Pulmonary artery endothelial cell (primary cell): Measurements from ENCODE around the gene CTDNEP1. TPM values are rescaled to one million over a fixed set of nuclear protein-coding genes. Genes with fewer than 3 reads are reported as not detected.

Experiments used
- total RNA-seq: library from RNA; depleted of rRNA; stranded (reverse); fragments of >200 nt; gene quantifications from 2 replicates; pipeline ENCODE4 v1.2.3, GENCODE V29; 2014

Gene CTDNEP1
- total RNA-seq, 1 donor from 2014 or later: 30.7 TPM

Other genes starting within 250 kb of the CTDNEP1 start
- 54.3 and 60.5 TPM in 2 replicates for gene RNASEK, start 239.1 kb downstream of the CTDNEP1 start, total RNA-seq
- 101 and 117 TPM in 2 replicates for gene BCL6B, start 228.7 kb downstream of the CTDNEP1 start, total RNA-seq
- gene SLC16A13, start 215.7 kb downstream of the CTDNEP1 start, total RNA-seq: 0.92 and 1.4 TPM in 2 replicates
- 0.26 and 0.78 TPM in 2 replicates for gene SLC16A11, start 207.6 kb downstream of the CTDNEP1 start, total RNA-seq
- 0.07 and 0.14 TPM in 2 replicates for gene CLEC10A, start 171.5 kb downstream of the CTDNEP1 start, total RNA-seq
- gene ASGR2, start 136.9 kb downstream of the CTDNEP1 start, total RNA-seq: not detected in 2 replicates
- 10.6 and 16.4 TPM in 2 replicates for gene ASGR1, start 72.4 kb downstream of the CTDNEP1 start, total RNA-seq
- 11.3 and 12.5 TPM in 2 replicates for gene DLG4, start 31.9 kb downstream of the CTDNEP1 start, total RNA-seq
- gene ACADVL, start 31.8 kb downstream of the CTDNEP1 start, total RNA-seq: 184 and 219 TPM in 2 replicates
- gene DVL2, start 17.2 kb downstream of the CTDNEP1 start, total RNA-seq: 35.2 and 40.4 TPM in 2 replicates
- gene PHF23, start 12.3 kb downstream of the CTDNEP1 start, total RNA-seq: 47.1 and 49.1 TPM in 2 replicates
- gene GABARAP, start 9.3 kb downstream of the CTDNEP1 start, total RNA-seq: 101 and 120 TPM in 2 replicates
- gene ELP5, start 481 bp upstream of the CTDNEP1 start, total RNA-seq: 38.2 and 42.3 TPM in 2 replicates
- gene CLDN7, start 10.7 kb upstream of the CTDNEP1 start, total RNA-seq: 20.7 and 26.8 TPM in 2 replicates
- 0.07 and 0.11 TPM in 2 replicates for gene SLC2A4, start 30.0 kb upstream of the CTDNEP1 start, total RNA-seq
- 0.07 and 0.32 TPM in 2 replicates for gene YBX2, start 42.9 kb upstream of the CTDNEP1 start, total RNA-seq
- 799 and 805 TPM in 2 replicates for gene EIF5A, start 55.9 kb upstream of the CTDNEP1 start, total RNA-seq
- 24.8 and 41.6 TPM in 2 replicates for gene GPS2, start 63.6 kb upstream of the CTDNEP1 start, total RNA-seq
- 14.4 and 28.3 TPM in 2 replicates for gene NEURL4, start 77.6 kb upstream of the CTDNEP1 start, total RNA-seq
- gene ACAP1, start 84.8 kb upstream of the CTDNEP1 start, total RNA-seq: 0.53 TPM in 1 of 2 replicates, not detected in the other
- gene KCTD11, start 100.4 kb upstream of the CTDNEP1 start, total RNA-seq: 2.5 and 4.0 TPM in 2 replicates
- not detected in 2 replicates for gene TMEM95, start 103.4 kb upstream of the CTDNEP1 start, total RNA-seq
- 0.26 and 0.60 TPM in 2 replicates for gene TNK1, start 129.4 kb upstream of the CTDNEP1 start, total RNA-seq
- 17.5 and 18.7 TPM in 2 replicates for gene PLSCR3, start 142.8 kb upstream of the CTDNEP1 start, total RNA-seq
- 56.9 and 189 TPM in 2 replicates for gene TMEM256, start 152.4 kb upstream of the CTDNEP1 start, total RNA-seq
- 1.7 and 2.6 TPM in 2 replicates for gene NLGN2, start 156.1 kb upstream of the CTDNEP1 start, total RNA-seq
- not detected in 2 replicates for gene SPEM1, start 168.6 kb upstream of the CTDNEP1 start, total RNA-seq
- not detected in 2 replicates for gene SPEM2, start 173.9 kb upstream of the CTDNEP1 start, total RNA-seq
- not detected in 2 replicates for gene SPEM3, start 177.1 kb upstream of the CTDNEP1 start, total RNA-seq
- 5.2 and 7.3 TPM in 2 replicates for gene TMEM102, start 183.7 kb upstream of the CTDNEP1 start, total RNA-seq
- 0.42 and 0.73 TPM in 2 replicates for gene FGF11, start 187.8 kb upstream of the CTDNEP1 start, total RNA-seq
- gene CHRNB1, start 193.3 kb upstream of the CTDNEP1 start, total RNA-seq: 7.1 and 7.5 TPM in 2 replicates
- gene ZBTB4, start 227.9 kb upstream of the CTDNEP1 start, total RNA-seq: 10.8 and 11.2 TPM in 2 replicates
- gene SLC35G6, start 229.7 kb upstream of the CTDNEP1 start, total RNA-seq: not detected in 2 replicates
- 65.3 and 93.4 TPM in 2 replicates for gene POLR2A, start 232.6 kb upstream of the CTDNEP1 start, total RNA-seq